ENCODE data around the gene VAT1.

GRCh38 chr17:43020789-43021740 is 1.1 kb downstream of the VAT1 start:
- TF ChIP-seq EZH2 (IDR thresholded peaks at IDR 0.05; ENCODE audit: insufficient read depth, poor library complexity, severe bottlenecking) (no peak), EZH2phosphoT487 (IDR thresholded peaks at IDR 0.05; ENCODE audit: insufficient read depth, low read depth) (no peak)
